Astrocyte of the spinal cord (primary cell): ENCODE results near the gene SLC44A1.

ENCODE experiments used
- DNase-seq: peaks from one replicate; pipeline ENCODE4 v3.0.0; 2011; ENCODE audit warnings: low read depth, low spot score
- H3K4me3 ChIP-seq: 2 replicates; pipeline ENCODE4 v1.5.1; 2011; ENCODE audit warnings: low read depth, mild to moderate bottlenecking, low read length, moderate library complexity
- CTCF ChIP-seq: IDR thresholded peaks from 2 replicates; pipeline ENCODE4 v1.5.1; 2012; ENCODE audit warnings: low read depth, mild to moderate bottlenecking, low read length, inconsistent platforms
- in situ Hi-C: cut with HindIII; loops from 2 replicates; pipeline ENCODE4 v1.10.0; 2017; ENCODE audit warnings: low sequenced_read_pairs

SLC44A1 gene

GRCh38 chr9:105291938-105292337, 47.5 kb downstream of the SLC44A1 start:
- no peak overlapping the region for H3K4me3 ChIP-seq
- in situ Hi-C loops: no loop called here
- no peak for DNase-seq
- TF ChIP-seq CTCF: no peak

- no peak for DNase-seq
- TF ChIP-seq CTCF: no peak
- in situ Hi-C loops: no loop called here
These were observed 49.0 kb downstream of the SLC44A1 start for GRCh38 chr9:105293408-105293807.

GRCh38 chr9:105295201-105295550, 50.7 kb downstream of the SLC44A1 start:
- DNase-seq: no peak
- no peak overlapping the region for H3K4me3 ChIP-seq
- in situ Hi-C loops: no loop called here
- no peak for TF ChIP-seq CTCF

More at GRCh38 chr9:105293408-105293807, 49.0 kb downstream of the SLC44A1 start:
- H3K4me3 ChIP-seq: no peak overlapping the region

- in situ Hi-C loops: no loop called here
- no peak overlapping the region for H3K4me3 ChIP-seq
- no peak for TF ChIP-seq CTCF
- DNase-seq: no peak
These were observed 51.5 kb downstream of the SLC44A1 start for GRCh38 chr9:105295986-105296385.

- H3K4me3 ChIP-seq: no peak overlapping the region
- in situ Hi-C loops: no loop called here
- no peak for TF ChIP-seq CTCF
- DNase-seq: no peak
These were observed 52.0 kb downstream of the SLC44A1 start for GRCh38 chr9:105296445-105296844.

GRCh38 chr9:105296877-105297287, 52.4 kb downstream of the SLC44A1 start:
- H3K4me3 ChIP-seq: no peak overlapping the region
- no peak for TF ChIP-seq CTCF
- in situ Hi-C loops: no loop called here
- peak; percentile 75 for DNase-seq

GRCh38 chr9:105297442-105298075, 53.1 kb downstream of the SLC44A1 start:
- no peak for TF ChIP-seq CTCF

More at GRCh38 chr9:105297442-105298075, 53.1 kb downstream of the SLC44A1 start:
- H3K4me3 ChIP-seq: no peak overlapping the region
- DNase-seq: no peak
- in situ Hi-C loops: no loop called here
